Measurements from ENCODE around the gene SF3A2. TPM values are rescaled to one million over a fixed set of nuclear protein-coding genes. Genes with fewer than 3 reads are reported as not detected.

The SF3A2 gene
- total and polyA plus RNA-seq, 2 donors (not counting 1 experiment from before 2014, with no cell fraction given): 98.2 to 140 TPM

- Histone ChIP-seq H3K79me2 (ENCODE audit: control insufficient read depth, insufficient read depth, low read length) (peaks cover 24% of the 10 kb centered on the region), H3K9ac (ENCODE audit: low read length) (no peak overlapping the region), H3K4me3 (ENCODE audit: control extremely low read depth in 1 of 5, extremely low read depth in 1 of 5, insufficient read depth in 1 of 5, low read depth in 2 of 5, low read length in 4 of 5) (no peak overlapping the region), H3K4me2 (replicated peaks; ENCODE audit: low read depth, low read length, poor library complexity, severe bottlenecking) (no peak overlapping the region), H3K36me3 (replicated peaks in 1 of 2; ENCODE audit: control extremely low read depth in 1 of 2, control insufficient read depth in 1 of 2, extremely low read depth in 1 of 2, insufficient read depth in 2 of 2, low read length in 1 of 2) (peaks cover 0 to 76% of the 10 kb centered on the region in 2 experiments), H4K20me1 (ENCODE audit: control insufficient read depth, insufficient read depth, low read length, poor library complexity, severe bottlenecking) (peaks cover 26% of the 10 kb centered on the region), H3K9me3 (ENCODE audit: control extremely low read depth in 1 of 3, control insufficient read depth in 2 of 3, insufficient read depth in 1 of 3, low read length in 2 of 3) (no peaks in the 10 kb centered on the region), H3K4me1 (ENCODE audit: control insufficient read depth in 2 of 2, insufficient read depth in 2 of 2, low read length in 2 of 2) (no peaks in the 10 kb centered on the region), H3K27ac (ENCODE audit: low read length in 2 of 2) (no peak overlapping the region), H3K27me3 (replicated peaks in 1 of 4; ENCODE audit: control extremely low read depth in 1 of 4, control insufficient read depth in 3 of 4, insufficient read depth in 4 of 4, low read length in 3 of 4) (no peaks in the 10 kb centered on the region), H2AFZ (ENCODE audit: insufficient read depth, low read depth, low read length, poor library complexity, severe bottlenecking) (no peak overlapping the region)
- no peak for DNase-seq
- Mint-ChIP-seq H3K4me1 (peaks cover 5% of the 10 kb centered on the region), H3K27ac (peak overlapping the region; percentile 15), H3K9me3 (ENCODE audit: insufficient read depth) (no peaks in the 10 kb centered on the region), H3K4me3 (no peak overlapping the region), H3K27me3 (no peaks in the 10 kb centered on the region)
- POLR2A ChIA-PET: interaction anchor here (0.6 kb wide), 2 partner anchors 213 to 246 kb away, joined by 3 to 5 read pairs; no protein-coding TSS in a partner anchor
- WGBS (ENCODE audit: insufficient coverage): 97% methylated on average over 43 of the region's 43 CpGs
- CTCF ChIA-PET: interaction anchor here (0.9 to 2.4 kb wide), 3 partner anchors 9 to 61 kb away, joined by 3 to 7 read pairs (median 5); no protein-coding TSS in a partner anchor
- intact Hi-C loops (cut with micrococcal nuclease): no loop called here
- ATAC-seq (ENCODE audit: low read depth): no peak
- no peak for TF ChIP-seq EZH2 (IDR thresholded peaks at IDR 0.05; ENCODE audit: borderline replicate concordance, insufficient read depth, low read depth, low read length, poor library complexity, severe bottlenecking)
- TF ChIP-seq, protein P1, sequence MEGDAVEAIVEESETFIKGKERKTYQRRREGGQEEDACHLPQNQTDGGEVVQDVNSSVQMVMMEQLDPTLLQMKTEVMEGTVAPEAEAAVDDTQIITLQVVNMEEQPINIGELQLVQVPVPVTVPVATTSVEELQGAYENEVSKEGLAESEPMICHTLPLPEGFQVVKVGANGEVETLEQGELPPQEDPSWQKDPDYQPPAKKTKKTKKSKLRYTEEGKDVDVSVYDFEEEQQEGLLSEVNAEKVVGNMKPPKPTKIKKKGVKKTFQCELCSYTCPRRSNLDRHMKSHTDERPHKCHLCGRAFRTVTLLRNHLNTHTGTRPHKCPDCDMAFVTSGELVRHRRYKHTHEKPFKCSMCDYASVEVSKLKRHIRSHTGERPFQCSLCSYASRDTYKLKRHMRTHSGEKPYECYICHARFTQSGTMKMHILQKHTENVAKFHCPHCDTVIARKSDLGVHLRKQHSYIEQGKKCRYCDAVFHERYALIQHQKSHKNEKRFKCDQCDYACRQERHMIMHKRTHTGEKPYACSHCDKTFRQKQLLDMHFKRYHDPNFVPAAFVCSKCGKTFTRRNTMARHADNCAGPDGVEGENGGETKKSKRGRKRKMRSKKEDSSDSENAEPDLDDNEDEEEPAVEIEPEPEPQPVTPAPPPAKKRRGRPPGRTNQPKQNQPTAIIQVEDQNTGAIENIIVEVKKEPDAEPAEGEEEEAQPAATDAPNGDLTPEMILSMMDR (IDR thresholded peaks at IDR 0.05): no peak
These were observed 20.0 kb upstream of the SF3A2 start for GRCh38 chr19:2216361-2217225.

DNA sequence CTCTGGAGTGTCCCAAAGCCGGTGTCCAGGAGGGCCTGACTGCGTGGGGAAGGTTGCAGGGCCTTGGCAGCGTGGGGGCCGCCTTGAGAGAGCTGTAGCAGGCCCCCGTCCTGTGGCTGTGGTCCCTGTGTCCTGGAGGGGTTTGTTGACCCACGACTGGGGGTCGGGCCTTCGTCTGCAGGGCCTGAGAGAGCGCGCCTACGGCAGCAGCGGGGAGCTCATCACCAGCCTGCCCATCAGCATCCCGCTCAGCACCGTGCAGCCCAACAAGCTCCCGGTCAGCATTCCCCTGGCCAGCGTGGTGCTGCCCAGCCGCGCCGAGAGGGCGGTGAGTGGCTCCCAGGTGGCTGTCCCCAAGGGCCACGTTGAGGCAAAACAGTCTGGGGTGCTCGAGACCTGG lies 19.0 kb upstream of the SF3A2 start:
- H3K4me3 Mint-ChIP-seq: no peak overlapping the region
- CTCF ChIA-PET: interaction anchor here (2.4 kb wide), 1 partner anchor 59 kb away, joined by 7 read pairs; no protein-coding TSS in a partner anchor
- no peaks in the 10 kb centered on the region for H3K27me3 ChIP-seq (replicated peaks in 1 of 4; ENCODE audit: control extremely low read depth in 1 of 4, control insufficient read depth in 3 of 4, insufficient read depth in 4 of 4, low read length in 3 of 4)
- no peak for ATAC-seq (ENCODE audit: low read depth)
- H3K79me2 ChIP-seq (ENCODE audit: control insufficient read depth, insufficient read depth, low read length): peaks cover 24% of the 10 kb centered on the region
- DNase-seq: no peak
- POLR2A ChIA-PET: no interaction called here
- peaks cover 26% of the 10 kb centered on the region for H4K20me1 ChIP-seq (ENCODE audit: control insufficient read depth, insufficient read depth, low read length, poor library complexity, severe bottlenecking)
- intact Hi-C loops (cut with micrococcal nuclease): no loop called here
- WGBS (ENCODE audit: insufficient coverage): 99% methylated on average over 22 of the region's 22 CpGs
- peaks cover 6% of the 10 kb centered on the region for H3K4me1 Mint-ChIP-seq
- H3K27ac Mint-ChIP-seq: no peak overlapping the region
- no peak overlapping the region for H3K9ac ChIP-seq (ENCODE audit: low read length)
- H3K4me1 ChIP-seq (ENCODE audit: control insufficient read depth in 2 of 2, insufficient read depth in 2 of 2, low read length in 2 of 2): no peaks in the 10 kb centered on the region
- no peak overlapping the region for H2AFZ ChIP-seq (ENCODE audit: insufficient read depth, low read depth, low read length, poor library complexity, severe bottlenecking)
- H3K27ac ChIP-seq (ENCODE audit: low read length in 2 of 2): no peak overlapping the region
- no peaks in the 10 kb centered on the region for H3K27me3 Mint-ChIP-seq
- H3K4me3 ChIP-seq (ENCODE audit: control extremely low read depth in 1 of 5, extremely low read depth in 1 of 5, insufficient read depth in 1 of 5, low read depth in 2 of 5, low read length in 4 of 5): no peak overlapping the region
- H3K36me3 ChIP-seq (replicated peaks in 1 of 2; ENCODE audit: control extremely low read depth in 1 of 2, control insufficient read depth in 1 of 2, extremely low read depth in 1 of 2, insufficient read depth in 2 of 2, low read length in 1 of 2): peaks cover 0 to 71% of the 10 kb centered on the region in 2 experiments
- H3K9me3 ChIP-seq (ENCODE audit: control extremely low read depth in 1 of 3, control insufficient read depth in 2 of 3, insufficient read depth in 1 of 3, low read length in 2 of 3): no peaks in the 10 kb centered on the region
- no peaks in the 10 kb centered on the region for H3K9me3 Mint-ChIP-seq (ENCODE audit: insufficient read depth)
- H3K4me2 ChIP-seq (replicated peaks; ENCODE audit: low read depth, low read length, poor library complexity, severe bottlenecking): no peak overlapping the region
- TF ChIP-seq, protein P1 (IDR thresholded peaks at IDR 0.05): no peak
- no peak for TF ChIP-seq EZH2 (IDR thresholded peaks at IDR 0.05; ENCODE audit: borderline replicate concordance, insufficient read depth, low read depth, low read length, poor library complexity, severe bottlenecking)
